Left cardiac atrium (tissue), 4 donors: Measurements from ENCODE around the gene SURF4. TPM values are rescaled to one million over a fixed set of nuclear protein-coding genes. Genes with fewer than 3 reads are reported as not detected.

Source experiments
- ATAC-seq, 2 donors: fragments of 200-7000 bp; cut with Tn5 transposase; one replicate each; pipeline ENCODE4 v1.9.1; 2020; ENCODE audit warnings: mild to moderate bottlenecking in 2 of 2, moderate library complexity in 2 of 2
- DNase-seq: peaks from one replicate; pipeline ENCODE4 v3.0.0-alpha.2; 2020
- intact Hi-C, 2 donors: fragments of 100-400 bp; cut with DNase I; formaldehyde crosslinking; loops; one replicate each; pipeline versions ENCODE4 v1.14.1 to v1.15.1; 2022 to 2023
- total RNA-seq, 2 donors: library from RNA; stranded (reverse); fragmentation: NEBNext Ultra II Directional; extraction: Animal tissue kit (Norgen Biotek cat#: 25700); gene quantifications; one replicate each; pipeline ENCODE4 v1.2.1, GENCODE V29; 2021
- donor health status: DM: no; HTN: yes; CAD: no.
- donor health status: DM: no; HTN: yes; CAD: no; lungs with severe emphysema.
- donor health status: DM: yes; HTN: yes; CAD: no.
- donor health status: Dilated cardiomyopathy.

Gene SURF4
- total RNA-seq, 2 donors from 2014 or later: 95.4 to 127 TPM

- DNase-seq (no peak), ATAC-seq (no peak)
- intact Hi-C loops: no loop called here
These were observed 15.2 kb downstream of the SURF4 start for GRCh38 chr9:133360400-133361393.

GRCh38 chr9:133359399-133360175 is 16.3 kb downstream of the SURF4 start:
- ATAC-seq (peak; percentile 3 to 21), DNase-seq (no peak)
- intact Hi-C loops: no loop called here

GRCh38 chr9:133357656-133358055 is 18.2 kb downstream of the SURF4 start:
- ATAC-seq (no peak), DNase-seq (no peak)
- intact Hi-C loops: no loop called here

- DNase-seq (peak; percentile 93), ATAC-seq (peak; percentile 89 to 95)
- intact Hi-C loops: no loop called here
These were observed 19.3 kb downstream of the SURF4 start, which contains the start of the genes SURF1 and SURF2 for GRCh38 chr9:133356391-133357091. Gene SURF1, minus strand, starts transcription at chr9:133356487. Its CDS starts 34 bp downstream, at chr9:133356453. Gene SURF2, plus strand, starts transcription at chr9:133356550. Its CDS starts 43 bp downstream, at chr9:133356593.

DNA sequence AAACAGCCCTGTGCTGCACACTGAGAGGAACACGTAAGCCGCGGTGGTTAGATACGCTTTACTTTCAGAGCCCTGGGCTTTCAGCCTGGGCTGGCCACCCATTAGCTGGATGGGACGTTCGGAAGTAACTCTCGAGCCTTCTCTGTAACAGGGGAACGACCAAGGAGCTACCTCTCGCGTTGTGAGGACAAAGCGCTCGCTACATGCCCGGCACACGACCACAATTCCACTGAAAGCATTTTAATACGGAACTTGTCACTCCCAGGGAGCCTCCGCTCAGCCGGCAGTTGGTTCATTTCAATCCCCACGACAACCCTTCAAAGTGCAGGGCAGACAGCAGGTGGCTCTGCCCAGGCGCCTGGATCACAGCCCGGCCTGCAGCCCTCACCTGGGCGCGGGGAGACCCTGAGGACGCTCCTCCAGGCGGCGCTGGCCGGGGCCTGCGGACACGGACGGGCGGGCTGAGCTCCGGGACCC is 19.9 kb downstream of the SURF4 start:
- intact Hi-C loops: no loop called here
- ATAC-seq (peak in 1 of 2 donors; percentile 21), DNase-seq (no peak)

- ATAC-seq: no peak
- intact Hi-C loops: no loop called here
These were observed 21.1 kb downstream of the SURF4 start for GRCh38 chr9:133354766-133355165.

GRCh38 chr9:133353548-133353947 is 22.3 kb downstream of the SURF4 start:
- ATAC-seq: no peak
- intact Hi-C loops: no loop called here
- DNase-seq: no peak

More at GRCh38 chr9:133354766-133355165, 21.1 kb downstream of the SURF4 start:
- no peak for DNase-seq

DNA sequence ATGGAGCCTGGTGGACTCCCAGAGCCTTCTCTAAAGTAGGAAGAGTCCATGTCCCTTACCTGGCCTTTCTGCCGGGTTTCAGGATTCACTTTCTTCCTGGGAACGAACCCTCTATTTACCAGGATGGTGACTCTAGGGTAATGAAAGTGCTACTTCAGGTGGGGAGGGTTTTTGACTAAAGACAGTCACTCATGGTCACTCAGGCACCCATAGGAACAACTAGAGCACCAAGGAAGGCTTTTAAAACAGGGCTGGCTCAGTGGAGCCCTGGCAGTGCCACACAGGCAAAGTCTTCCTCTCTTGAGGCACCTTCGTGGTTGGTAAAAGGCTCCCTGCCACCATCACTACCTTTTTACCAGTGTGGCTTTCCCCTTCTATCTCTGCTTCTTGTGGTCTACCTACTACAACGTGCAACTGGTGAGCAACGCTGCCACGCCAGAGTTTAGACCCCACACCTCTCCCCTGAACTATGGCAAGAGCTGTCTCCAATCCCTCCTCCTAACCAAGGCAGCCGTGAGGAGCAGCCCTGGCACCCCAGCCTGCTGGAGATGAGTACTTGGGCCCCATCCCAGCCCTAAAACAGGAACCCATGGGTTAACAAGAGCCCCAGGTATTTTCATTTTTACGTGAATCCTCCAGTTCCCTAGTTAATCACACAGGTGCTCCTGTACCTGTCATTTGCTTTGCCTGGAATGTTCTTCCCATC is 23.1 kb downstream of the SURF4 start:
- no peak for DNase-seq
- ATAC-seq: no peak
- intact Hi-C loops: no loop called here

DNA sequence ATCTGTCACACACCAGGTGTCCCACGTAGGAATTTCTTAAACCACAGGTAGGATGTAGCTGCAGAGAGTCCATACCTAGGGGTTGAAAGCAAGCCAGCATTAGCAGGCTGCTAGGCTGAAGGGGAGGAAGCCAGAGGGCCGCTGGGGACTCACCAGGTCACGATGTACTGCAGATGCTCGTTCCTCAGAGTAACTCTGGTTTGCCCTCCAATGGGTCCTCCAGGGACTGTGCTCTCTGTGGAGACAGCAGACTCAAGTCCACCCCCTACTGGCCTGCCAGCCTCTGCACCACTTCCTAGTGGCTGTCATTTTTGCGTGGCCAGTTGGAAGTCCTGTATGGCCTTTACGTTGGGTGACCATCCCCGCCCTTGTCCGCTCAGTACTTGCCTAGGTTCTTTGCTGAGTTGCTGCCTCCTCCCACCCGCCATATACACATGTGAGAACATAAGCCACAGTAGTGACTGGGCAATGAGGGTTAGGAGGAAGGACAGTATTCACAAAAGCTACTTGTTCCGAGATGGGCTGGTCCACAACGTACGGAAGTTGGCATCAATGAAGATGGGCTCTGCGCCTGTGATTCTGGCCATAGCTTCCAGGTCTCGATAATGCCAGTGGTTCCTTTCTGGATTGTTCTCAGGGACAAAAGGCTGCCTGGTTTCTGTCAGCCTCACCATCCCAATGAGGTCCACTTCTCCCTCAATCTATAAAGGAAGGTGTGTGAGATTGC is 23.8 kb downstream of the SURF4 start:
- DNase-seq (peak; percentile 56), ATAC-seq (no peak)
- intact Hi-C loops: no loop called here

DNA sequence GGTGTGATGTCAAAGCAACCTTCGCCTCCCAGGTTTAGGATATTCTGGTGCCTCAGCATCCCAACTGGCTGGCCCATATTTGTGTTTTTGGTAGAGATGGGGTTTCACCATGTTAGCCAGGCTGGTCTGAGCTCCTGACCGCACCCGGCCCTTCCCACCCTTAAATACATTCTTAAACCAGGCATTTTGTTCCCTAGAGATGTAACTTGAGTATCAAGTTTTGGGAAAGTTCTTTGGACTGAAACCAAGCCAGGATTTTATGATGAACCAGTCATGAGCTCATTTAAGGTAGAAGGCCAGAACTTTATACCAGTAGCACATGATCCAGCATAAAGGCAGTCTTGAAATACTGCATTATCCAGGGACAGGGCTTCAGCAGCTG is 24.3 kb downstream of the SURF4 start:
- intact Hi-C loops: no loop called here
- ATAC-seq (no peak), DNase-seq (no peak)

GRCh38 chr9:133349965-133350616 is 25.8 kb downstream of the SURF4 start:
- ATAC-seq: no peak
- intact Hi-C loops: no loop called here

DNA sequence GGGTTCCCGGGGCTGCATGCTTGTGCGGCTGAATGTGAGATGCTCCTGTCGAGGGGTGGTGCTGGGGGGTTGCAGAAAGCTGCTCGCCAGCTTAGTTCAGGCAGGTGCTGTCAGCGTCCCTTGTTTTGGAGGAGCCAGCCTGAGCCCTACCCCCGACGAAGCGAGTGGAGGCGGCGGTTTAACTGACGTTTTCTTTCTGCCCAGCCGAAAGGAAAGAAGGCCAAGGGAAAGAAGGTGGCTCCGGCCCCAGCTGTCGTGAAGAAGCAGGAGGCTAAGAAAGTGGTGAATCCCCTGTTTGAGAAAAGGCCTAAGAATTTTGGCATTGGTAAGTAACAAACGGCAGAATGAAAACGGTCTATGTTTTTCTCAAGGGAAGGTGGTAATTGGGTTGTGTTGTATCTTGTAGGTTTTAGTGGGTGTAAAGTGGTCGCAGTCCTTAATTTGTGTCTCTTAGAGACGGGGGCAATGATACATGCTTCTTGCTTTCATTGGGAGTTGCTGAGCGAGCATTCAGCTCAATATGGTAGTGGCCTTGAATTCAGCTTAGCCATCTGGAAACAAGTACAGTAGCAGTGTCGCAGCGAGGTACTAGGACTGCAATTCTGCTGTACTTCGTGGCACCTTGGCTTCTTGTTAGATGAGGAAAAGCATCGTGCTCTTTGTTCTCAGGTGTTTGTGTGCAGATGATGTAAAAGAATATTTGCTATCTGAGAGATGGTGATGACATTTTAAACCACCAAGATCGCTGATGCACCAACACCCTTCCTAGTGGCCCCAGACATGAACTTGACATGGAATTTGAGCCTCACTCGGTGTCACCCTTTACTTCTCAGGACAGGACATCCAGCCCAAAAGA is 26.9 kb downstream of the SURF4 start:
- DNase-seq: no peak
- no peak for ATAC-seq
- intact Hi-C loops: no loop called here

More at GRCh38 chr9:133349965-133350616, 25.8 kb downstream of the SURF4 start:
- DNase-seq: no peak

GRCh38 chr9:133347985-133348717 is 27.7 kb downstream of the SURF4 start, which contains the start of the genes MED22 and RPL7A:
Gene MED22, minus strand, starts transcription at chr9:133348131. Its CDS starts 1,469 bp downstream, at chr9:133346662.
Gene RPL7A, plus strand, starts transcription at chr9:133348218. Its CDS starts 26 bp downstream, at chr9:133348244.
- DNase-seq: peak; percentile 96
- peak; percentile 90 to 93 for ATAC-seq
- intact Hi-C loops: no loop called here

DNA sequence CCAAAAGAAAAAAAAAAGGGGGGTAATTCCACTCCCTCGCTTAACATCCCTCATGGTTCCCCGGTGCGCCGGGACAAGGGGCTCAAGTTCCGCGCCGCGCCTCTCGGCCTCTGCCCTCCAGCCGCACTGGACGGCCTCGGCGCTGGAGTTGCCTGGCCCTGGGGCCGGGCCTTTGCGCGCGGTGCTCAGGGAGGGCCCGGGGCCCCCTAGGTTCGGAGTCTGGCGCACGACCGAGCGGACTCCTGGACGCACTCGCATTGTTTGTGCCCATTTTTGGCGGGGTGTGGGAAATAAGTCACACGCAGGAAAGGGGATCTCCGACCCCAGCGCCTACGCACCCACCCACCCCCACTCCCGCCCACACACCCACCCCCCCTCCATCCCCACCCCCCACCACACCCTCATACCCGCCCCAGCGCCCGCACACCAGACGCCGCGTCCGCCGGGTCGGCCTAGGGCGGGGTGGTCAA is 28.3 kb downstream of the SURF4 start:
- peak; percentile 54 for DNase-seq
- ATAC-seq: peak; percentile 61 to 71
- intact Hi-C loops: no loop called here

- ATAC-seq: no peak
These were observed 29.7 kb downstream of the SURF4 start for GRCh38 chr9:133346021-133346785.

More at GRCh38 chr9:133346021-133346785, 29.7 kb downstream of the SURF4 start:
- DNase-seq: no peak
- intact Hi-C loops: no loop called here
